Measurements from ENCODE around the gene SPI1.

SPI1 gene

DNA sequence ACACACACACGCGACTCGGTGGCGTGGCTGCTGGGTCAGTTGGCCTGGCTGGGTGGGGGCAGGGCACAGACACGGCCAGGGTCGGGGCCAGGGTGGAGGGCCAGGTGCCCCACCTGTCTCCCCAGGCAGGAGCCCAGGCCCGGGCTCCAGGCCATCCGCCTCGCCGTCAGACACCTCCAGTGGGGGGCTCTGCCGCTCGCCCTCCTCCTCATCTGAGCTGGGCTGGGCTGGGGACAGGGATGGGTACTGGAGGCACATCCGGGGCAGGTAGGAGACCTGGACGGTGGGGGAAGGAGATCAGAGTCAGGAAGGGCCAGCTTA, 19.7 kb downstream of the SPI1 start:
- no peak for DNase-seq (ENCODE audit: low read depth in 2 of 2)

DNA sequence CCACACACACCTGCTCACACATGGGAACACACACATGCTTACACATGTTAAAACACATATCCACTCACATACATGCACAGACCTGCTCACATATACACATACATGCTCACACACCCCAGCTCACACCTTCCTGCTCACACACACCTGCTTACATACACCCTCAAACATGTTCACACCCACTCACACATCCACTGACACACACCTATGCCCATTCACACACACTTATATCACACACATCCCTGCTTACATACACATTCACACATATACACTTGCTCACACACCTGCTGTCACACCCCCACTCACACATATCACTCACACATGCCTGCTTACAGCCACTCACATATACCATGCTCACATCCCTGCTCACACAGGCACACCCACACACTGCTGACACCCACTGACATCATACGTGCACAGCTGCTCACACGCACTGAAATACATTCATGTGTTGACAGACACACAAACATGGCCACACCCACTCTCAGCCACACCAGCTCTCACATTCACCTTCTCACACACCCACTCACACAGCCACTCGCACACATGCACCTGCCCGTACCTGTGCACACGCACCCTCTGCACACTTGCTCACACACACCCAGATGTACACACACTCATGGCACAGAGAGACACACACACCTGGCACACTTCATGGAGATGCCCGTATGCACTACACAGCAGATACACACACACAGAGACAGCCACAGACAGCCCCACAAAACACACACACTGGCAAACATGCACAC, 20.2 kb downstream of the SPI1 start:
- no peak for DNase-seq (ENCODE audit: low read depth in 2 of 2)

DNA sequence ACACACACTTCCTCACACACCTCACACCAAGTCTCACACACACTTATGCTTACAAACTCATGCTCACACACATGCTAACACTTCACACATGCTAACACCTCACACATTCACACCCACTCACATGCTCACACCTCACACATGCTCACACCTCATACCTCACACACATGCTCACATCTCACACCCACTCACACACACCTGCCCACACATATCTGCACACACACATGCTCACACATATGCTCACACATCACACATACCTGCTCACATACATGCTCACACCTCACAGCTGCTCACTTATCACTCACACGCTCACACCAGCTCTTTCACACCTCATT, 21.4 kb downstream of the SPI1 start:
- DNase-seq (ENCODE audit: low read depth in 2 of 2) = no peak

DNA sequence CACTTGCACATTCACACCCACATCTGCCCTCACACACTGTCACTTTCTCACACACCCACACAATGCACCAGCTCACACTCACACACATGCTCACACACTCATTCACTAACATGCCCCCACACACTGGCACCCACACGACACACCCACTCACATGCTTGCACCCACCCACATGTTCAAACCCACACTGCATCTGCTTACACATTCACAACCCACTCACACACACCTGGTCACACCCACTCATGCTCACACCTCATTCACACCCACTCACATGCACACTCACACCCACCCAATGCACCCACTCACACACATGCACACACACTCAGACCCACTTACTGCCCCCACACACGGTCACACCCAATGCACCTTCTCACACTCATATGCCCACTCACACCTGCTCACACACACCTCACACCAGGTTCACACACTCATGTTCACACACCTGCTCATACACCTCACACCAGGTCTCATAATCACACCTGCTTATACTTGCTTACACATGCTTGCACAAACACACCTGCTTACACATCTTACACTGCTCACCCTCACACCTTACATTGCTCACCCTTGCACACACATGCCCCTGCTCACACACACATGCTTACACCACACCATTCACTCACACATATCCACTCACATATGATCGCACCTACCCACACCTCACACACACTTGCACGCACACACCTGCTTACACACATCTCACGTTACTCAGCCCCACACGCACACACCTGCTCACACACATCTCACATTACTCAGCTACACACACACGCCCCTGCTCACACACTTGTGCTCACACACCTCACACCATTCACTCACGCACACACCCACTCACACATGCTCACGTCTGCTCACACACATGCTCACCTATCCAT, 22.0 kb downstream of the SPI1 start:
- DNase-seq (ENCODE audit: low read depth in 2 of 2) = no peak

DNA sequence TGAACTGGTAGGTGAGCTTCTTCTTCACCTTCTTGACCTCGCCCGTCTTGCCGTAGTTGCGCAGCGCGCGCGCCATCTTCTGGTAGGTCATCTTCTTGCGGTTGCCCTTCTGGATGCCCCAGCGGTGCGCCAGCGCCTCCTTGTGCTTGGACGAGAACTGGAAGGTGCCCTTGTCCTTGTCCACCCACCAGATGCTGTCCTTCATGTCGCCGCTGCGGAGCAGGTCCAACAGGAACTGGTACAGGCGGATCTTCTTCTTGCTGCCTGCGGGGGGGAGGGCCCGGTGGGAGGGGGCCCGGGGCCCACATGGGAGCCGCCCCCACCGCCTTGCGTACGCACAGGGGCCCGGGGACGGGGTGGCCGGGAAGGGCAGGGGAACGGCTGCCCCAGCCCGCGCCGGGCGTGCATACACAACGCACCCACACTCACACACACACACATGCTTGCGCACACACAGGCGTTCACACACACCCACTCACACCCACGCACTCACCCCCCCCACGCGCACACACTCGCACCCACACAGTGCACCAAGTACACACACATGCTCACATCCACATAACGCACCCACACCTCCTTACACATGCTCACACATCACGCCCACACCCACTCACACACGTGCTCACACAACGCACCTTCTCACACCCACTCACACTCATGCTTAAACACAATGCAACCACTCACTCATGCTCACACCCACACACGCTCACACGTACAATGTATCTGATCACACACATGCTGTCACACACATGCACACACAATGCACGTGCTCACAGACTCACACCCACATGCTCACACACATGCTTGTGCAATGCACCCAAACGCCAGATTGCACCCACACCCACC, 22.8 kb downstream of the SPI1 start:
- DNase-seq (ENCODE audit: low read depth in 2 of 2) = no peak

DNA sequence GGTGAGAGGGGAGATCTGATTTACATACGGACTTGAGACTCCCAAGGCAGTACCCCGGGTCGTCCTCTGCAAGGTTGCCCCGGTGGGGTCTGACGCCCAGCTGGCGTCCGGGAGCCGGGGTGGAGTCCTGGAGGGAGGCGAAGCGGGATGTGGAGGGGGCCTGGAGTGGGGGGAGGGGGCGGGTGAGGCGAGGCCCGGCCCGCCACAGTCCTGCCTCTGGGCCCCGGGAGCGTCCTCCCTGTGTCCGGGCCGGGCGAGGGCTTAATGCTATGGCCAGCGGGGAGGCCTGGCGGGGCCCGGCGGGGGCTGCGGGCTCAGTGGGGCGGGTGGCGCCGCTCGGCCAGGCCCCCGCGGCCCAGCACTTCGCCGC, 23.4 kb downstream of the SPI1 start:
- no peak for DNase-seq (ENCODE audit: low read depth in 2 of 2)

DNA sequence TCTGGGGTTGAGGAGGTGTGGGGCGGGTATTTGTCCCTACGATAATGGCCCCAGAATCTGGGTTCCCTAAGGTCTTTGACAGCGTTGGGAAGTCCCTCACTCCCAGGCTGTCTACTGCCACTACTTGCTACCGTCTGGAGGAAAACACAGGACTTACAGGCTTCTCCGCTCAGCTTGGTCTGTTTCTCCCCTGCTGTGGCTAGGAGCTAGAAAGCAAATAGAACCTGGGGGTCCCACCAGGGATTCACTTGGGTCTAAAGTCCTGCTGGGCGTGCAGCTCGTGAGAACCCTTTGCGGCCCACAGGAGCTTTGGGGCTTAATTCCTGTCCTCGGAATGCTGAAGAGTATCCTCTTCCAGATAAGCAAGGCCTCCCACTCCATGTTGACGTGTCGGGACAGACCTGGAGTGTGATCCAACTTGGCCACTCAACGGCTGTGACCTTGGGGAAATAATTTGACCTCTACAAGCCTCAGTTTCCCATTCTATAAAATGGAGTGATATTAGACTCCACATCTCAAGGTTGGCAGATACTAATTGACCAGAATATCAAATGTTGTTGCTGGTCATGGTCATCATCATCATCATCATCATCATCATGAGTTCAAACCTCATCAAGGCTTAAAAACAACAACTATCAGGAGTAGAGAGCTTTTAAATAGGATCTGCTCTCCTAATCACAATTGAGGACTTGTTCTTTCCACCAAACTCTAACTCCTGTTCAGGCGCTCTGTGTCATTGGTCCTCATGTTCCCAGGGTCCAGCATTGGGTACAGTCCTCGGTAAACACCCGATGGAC, 24.2 kb downstream of the SPI1 start:
- DNase-seq (ENCODE audit: low read depth in 2 of 2) = no peak

DNA sequence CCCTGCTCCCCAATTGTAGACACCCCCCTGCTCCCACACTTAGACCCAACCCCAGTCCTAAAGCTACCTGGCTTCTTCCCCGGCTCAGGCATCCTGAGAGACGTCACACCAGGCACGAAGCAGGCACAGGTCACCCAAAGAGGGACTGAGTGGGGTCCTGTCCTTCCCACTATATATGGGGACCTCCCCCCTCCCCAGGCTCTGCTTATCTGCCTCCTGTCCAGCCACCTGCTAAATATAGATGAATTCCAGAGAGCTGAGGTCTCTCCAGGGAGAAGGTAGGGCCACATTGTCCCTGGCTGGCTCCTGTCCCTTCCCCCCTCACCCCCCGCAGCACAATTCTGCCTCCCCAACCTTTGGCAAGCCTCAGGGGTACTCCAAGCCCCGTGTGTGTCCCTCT, 25.8 kb downstream of the SPI1 start, which contains the start of gene MYBPC3:
TSS of gene MYBPC3 (minus strand) at position 147 of the 400 bp plus-strand sequence. CDS start at position 92, 55 bp downstream.
- no peak for DNase-seq (ENCODE audit: low read depth in 2 of 2)

DNA sequence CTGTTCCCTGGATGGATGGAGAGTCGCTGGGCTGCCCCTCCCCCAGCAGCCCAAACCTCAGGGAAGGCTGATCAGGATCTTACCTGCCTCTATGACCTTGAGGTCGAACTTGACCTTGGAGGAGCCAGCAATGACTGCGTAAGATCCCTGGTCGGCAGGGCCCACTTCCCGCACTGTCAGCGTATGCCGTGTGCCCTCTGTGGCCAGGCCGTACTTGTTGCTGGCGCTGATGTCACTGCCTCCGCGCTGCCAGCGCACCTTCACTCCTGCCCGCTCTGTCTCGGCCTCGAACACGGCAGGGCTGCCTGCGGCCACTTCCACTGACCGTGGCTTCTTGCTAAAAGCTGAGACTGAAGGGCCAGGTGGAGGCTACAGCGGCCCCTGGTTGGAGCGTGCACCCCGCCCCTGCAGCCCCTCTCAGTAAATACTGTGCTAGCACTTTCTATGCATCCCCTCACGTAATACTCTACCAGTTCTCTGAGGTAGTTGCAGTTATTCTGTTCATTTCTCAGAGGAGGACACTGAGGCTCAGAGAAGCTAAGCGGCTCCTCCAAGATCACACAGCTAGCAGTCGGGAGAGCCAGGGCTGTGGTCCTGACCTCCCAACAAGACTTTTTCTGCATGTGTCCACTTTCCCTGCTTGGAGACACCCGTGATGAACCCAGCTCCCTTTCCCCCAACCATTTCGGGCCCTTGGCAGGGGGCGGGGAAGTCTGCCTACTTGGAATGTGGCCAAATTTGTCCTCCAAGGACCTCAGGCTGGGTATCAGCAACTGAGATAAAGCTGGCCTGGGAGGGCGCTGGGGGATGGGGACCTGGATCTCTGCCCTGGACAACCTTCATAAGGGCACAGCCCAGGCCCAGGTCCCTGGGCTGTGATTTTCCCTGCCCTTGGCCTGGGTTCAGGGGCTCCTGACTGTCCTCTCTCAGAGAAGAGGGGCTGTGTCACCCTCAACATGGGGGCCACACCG, 26.9 kb downstream of the SPI1 start:
- DNase-seq (ENCODE audit: low read depth in 2 of 2) = no peak

DNA sequence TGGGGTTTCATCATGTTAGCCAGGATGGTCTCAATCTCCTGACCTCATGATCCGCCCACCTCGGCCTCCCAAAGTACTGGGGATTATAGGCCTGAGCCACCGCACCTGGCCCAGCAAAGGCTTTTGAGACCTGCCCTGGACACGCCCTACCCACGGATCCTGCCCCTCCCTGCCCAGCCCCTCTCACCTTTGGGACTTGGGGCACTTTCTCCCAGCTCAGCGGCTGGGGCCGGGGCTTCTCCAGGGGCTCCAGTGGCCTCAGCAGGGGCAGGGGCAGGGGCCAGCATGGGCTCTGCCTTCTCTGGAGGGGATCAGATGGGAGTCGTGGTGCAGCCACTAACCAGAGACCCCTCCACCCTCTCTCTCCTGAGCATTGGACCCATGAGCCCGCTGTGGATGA, 28.0 kb downstream of the SPI1 start:
- no peak for DNase-seq (ENCODE audit: low read depth in 2 of 2)

DNA sequence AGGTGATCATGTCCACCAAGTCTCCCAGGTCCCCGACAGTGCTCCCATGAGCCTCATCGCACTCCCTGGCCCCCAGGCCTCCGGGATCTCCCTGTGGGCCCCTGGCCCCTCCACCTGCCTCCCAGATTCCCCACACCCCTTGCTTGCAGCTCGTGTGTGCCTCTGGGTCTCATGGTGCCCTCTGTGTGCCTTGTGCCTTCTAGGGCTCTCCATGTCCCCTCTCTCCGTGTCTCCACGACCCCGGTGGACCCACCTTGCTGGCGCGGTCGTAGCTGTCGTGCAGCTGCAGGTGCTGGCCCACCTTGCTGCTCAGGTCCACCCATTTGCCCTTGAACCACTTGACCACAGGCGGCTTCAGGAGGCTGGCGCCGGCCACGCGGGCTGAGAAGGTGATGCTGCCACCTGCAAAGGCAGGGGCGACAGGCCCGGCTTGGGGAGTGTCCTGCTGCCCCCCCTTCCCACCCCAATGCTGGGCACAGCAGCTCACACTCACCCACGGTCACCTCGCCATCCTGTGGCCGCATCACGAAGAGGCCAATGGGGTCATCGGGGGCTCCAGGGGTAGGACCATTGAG, 28.7 kb downstream of the SPI1 start:
- DNase-seq (ENCODE audit: low read depth in 2 of 2) = no peak

DNA sequence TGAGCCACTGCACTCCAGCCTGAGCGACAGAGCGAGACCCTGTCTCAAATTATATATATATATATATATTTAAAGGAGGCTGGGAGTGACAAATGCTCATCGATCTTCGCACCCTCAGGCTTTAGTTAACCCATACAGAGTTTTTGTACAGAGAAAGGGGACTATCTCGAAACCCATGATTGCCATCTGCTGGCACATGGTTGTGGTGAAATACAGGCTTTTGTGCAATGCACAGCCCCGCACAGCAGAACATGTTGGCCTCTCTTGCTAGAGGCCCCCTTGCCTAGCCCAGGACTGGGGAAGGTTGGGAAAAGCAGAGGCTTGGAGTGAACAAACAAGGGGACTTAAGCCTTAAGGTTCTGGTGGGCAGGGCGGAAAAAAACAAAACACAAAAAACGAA, 29.5 kb downstream of the SPI1 start:
- DNase-seq (ENCODE audit: low read depth in 2 of 2) = no peak

DNA sequence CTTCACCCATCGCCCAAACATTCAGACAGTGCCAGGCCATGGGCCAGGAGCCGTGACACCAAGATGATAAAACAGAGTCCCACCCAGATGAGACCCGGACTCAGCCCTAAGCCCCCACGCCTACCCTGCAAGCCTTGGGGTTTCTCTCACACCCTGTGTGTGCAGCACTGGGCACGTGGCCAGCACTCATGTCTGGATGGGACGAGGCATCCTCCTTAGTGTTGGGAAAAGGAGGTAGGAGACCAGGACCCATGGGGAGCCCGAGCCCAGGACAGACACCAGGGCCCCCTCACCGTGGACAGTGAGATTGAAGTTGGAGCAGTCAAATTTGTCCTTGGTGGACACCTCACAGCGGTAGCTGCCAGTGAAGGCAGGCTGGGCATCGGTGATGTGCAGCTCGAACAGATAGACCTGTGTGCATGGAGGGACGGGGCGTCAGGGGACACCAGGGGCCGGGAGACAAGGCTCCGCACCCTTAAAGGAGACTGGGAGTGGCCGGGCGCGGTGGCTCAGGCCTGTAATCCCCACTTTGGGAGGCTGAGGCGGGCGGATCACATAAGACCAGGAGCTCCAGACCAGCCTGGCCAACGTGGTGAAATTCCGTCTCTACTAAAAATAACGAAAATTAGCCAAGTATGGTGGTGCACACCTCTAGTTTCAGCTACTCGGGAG, 30.1 kb downstream of the SPI1 start:
- no peak for DNase-seq (ENCODE audit: low read depth in 2 of 2)

DNA sequence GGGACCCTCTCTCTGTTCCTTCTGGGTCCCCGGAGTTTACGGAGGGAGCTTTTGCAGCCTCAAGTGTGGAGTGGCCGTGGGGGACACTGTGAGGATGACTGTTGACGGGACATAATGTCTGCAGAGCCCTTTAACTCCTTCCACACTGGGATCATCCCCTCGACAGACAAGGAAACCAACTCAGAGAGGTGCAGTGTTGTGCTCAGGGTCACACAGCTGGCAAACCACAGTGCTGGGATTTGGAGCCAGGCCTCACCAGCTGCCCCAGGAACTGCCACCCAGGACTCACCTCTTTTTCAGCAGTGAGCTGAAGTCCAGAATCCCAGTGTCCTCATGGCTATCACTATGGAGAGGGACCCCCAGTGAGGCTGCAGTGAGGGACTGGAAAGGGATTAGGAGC, 31.2 kb downstream of the SPI1 start:
- no peak for DNase-seq (ENCODE audit: low read depth in 2 of 2)

DNA sequence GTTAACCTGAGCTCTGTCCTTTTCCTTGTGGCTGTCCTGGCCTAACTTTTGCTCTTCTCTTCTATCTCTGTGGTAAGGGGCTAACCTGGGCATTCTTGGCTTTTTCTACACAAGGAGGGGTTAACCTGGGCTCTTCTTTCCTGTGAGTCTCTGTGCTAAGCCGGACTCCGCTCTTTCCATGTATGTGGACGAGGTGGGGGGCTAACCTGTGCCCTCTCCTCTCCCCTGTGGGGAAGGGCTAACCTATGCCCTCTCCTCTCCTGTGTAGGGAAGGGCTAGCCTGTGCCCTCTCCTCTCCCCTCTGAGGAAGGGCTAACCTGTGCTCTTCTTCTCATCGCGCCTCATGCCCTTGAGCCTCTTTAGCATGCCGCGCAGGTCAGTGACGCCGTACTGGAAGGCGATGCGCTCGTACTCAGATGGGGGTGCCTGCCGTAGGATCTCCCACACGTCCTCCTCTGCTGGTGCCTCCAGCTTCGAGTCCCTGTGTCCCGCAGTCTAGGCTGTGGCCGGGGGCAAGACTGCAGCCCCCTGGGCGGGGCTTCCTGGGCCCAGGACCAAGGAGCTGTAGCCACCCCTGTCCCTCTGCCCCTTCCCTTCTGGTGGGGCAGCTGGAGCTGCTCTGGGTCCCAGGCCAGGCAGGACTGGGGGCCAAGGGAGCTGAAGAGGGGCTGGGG, 32.3 kb downstream of the SPI1 start:
- DNase-seq (ENCODE audit: low read depth in 2 of 2) = no peak

DNA sequence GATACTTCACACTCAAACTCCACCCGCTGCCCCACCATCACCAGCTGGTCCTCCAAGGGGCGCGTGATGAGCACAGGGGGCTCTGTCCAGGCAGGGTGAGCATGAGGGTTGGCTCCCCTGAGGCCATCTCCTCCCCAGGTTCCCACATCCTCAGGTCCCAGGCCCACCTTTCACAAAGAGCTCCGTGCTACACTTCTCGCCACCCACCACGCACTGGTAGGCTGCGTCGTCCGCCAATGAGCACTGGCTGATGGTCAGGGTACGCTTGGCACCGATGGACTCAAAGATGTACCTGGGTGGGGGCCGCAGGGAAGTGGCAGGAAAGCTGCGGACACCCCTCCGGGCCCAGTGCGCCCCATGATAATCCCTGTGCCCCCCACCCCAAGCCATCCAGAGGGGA, 35.5 kb downstream of the SPI1 start:
- DNase-seq (ENCODE audit: low read depth in 2 of 2) = no peak

DNA sequence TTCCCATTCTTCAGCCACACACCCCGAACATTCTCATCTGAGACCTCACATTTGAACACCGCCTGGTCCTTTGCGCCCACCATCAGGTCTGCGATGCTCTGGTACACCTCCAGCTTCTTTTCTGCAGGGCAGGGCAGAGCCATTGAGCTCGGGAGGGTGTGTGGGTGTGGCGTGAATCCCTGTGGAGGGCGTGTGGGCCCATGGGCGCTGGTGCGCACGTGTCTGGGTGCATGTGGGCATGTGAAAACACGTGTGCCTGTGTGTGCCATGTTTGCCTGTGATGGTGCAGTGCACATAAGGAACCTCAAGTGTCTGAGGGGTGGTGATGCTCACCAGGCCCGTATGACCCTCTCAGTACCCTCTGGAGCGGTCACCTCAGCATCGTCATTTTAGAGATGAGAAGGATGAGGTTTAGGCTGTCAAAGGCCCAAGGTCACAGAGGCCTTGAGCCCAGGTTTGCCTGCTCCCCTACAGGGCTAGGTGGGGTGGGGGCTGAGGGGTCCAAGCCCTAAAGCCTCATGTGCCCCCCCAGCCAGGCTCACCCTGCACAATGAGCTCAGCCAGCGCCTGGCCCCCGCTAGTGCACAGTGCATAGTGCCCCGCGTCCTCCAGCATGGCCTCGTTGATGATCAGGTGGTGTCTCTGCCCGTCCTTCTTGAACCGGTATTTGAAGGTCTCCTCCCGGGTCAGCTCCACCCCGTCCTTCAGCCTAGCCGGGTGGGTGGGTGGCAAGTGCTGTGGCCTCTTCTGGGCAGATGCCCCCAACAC, 36.1 kb downstream of the SPI1 start:
- no peak for DNase-seq (ENCODE audit: low read depth in 2 of 2)
